HG03460 (cell line): Measurements from ENCODE around the gene MATN4.

Source experiments
- ATAC-seq: cut with Tn5 transposase; IDR thresholded peaks from one replicate; pipeline ENCODE4 v1.9.1; 2021; ENCODE audit not compliant: unreplicated experiment

The MATN4 gene

GRCh38 chr20:45317826-45318225 lies 9.7 kb upstream of the MATN4 start:
- ATAC-seq = no peak

GRCh38 chr20:45316150-45317080 lies 8.3 kb upstream of the MATN4 start:
- ATAC-seq = no peak

- no peak for ATAC-seq
Measured at GRCh38 chr20:45315672-45316071, 7.6 kb upstream of the MATN4 start.

- no peak for ATAC-seq
Measured at GRCh38 chr20:45313943-45314342, 5.8 kb upstream of the MATN4 start.

- ATAC-seq = no peak
Measured at GRCh38 chr20:45313065-45313695, 5.1 kb upstream of the MATN4 start.

GRCh38 chr20:45312241-45312640 lies 4.1 kb upstream of the MATN4 start:
- ATAC-seq = no peak

- ATAC-seq = no peak
Measured at GRCh38 chr20:45311589-45312211, 3.6 kb upstream of the MATN4 start.

GRCh38 chr20:45309075-45309474 lies 976 bp upstream of the MATN4 start:
- no peak for ATAC-seq

- ATAC-seq = no peak
Measured at GRCh38 chr20:45307076-45307640, 941 bp downstream of the MATN4 start.

- ATAC-seq = no peak
Measured at GRCh38 chr20:45306431-45306982, 1.6 kb downstream of the MATN4 start, which contains the start of gene RBPJL. Gene RBPJL (plus strand): TSS chr20:45306840. CDS start chr20:45306923, 83 bp downstream.

- no peak for ATAC-seq
Measured at GRCh38 chr20:45305262-45305661, 2.8 kb downstream of the MATN4 start.

- no peak for ATAC-seq
Measured at GRCh38 chr20:45304464-45304999, 3.6 kb downstream of the MATN4 start.

- ATAC-seq = no peak
Measured at GRCh38 chr20:45303586-45304463, 4.3 kb downstream of the MATN4 start.

GRCh38 chr20:45301824-45302271 lies 6.3 kb downstream of the MATN4 start:
- no peak for ATAC-seq

- no peak for ATAC-seq
Measured at GRCh38 chr20:45300961-45301360, 7.1 kb downstream of the MATN4 start.

- ATAC-seq = no peak
Measured at GRCh38 chr20:45299786-45300185, 8.3 kb downstream of the MATN4 start.

- ATAC-seq = no peak
Measured at GRCh38 chr20:45297786-45298497, 10.2 kb downstream of the MATN4 start.

GRCh38 chr20:45294659-45295058 lies 13.4 kb downstream of the MATN4 start:
- no peak for ATAC-seq

GRCh38 chr20:45294003-45294368 lies 14.1 kb downstream of the MATN4 start:
- ATAC-seq = no peak
